ENCODE measurements around the gene COL23A1. TPM values are rescaled to one million over a fixed set of nuclear protein-coding genes. Genes with fewer than 3 reads are reported as not detected.
A peak's percentile ranks its signal among the peaks of the same experiment; 100 is the strongest.

COL23A1 gene
- total RNA-seq, 1 experiment from 2014 or later, result 15.0 TPM

DNA sequence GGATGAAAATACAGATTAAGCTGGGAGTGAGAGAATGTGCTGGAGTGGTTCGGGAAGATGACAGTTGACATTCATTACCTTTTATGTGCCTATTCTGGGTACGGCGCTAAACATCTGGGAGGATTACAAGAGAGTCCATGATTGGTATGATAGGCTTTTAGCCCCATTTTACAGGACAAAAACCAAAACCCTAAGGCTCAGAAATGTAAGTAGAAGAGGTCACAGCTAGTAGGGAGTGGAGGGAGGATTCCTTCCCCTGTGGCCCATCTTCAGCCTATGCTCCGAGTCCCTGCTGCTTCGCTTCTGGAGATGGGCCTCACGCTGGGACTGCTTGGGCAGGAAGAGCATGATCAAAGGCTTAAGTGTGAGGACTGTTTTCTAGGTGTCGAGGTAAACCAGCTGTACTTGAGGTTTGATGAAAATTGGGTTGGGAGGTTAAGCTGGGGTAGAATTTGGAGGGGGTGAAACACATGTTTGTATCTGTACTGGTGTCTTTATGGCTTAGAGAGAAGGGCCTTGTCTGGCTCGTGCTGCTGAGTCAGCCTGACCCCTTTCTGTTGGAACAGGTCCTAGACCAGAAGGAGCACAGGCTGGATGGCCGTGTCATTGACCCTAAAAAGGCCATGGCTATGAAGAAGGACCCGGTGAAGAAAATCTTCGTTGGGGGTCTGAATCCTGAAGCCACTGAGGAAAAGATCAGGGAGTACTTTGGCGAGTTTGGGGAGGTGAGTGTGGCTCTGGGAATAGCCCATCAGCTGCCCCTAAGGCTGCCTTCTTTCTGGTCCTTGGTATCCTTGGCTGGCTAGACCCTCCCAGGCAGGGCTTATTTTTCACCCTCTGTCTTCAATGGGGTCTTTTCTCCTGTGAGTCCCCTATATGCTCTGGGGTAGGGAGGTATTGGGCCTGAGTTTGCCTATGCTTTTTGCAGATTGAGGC, 383.8 kb downstream of the COL23A1 start (continued):
- TF ChIP-seq ZSCAN18 (CRISPR knock-in tag; IDR thresholded peaks at IDR 0.05) (no peak), TEAD1 (CRISPR knock-in tag; IDR thresholded peaks at IDR 0.05) (no peak), ATF2 (CRISPR knock-in tag; IDR thresholded peaks at IDR 0.05; ENCODE audit: borderline replicate concordance, low read depth) (no peak), SOX15 (CRISPR knock-in tag; IDR thresholded peaks at IDR 0.05) (no peak)
- TF ChIP-seq, protein P1, sequence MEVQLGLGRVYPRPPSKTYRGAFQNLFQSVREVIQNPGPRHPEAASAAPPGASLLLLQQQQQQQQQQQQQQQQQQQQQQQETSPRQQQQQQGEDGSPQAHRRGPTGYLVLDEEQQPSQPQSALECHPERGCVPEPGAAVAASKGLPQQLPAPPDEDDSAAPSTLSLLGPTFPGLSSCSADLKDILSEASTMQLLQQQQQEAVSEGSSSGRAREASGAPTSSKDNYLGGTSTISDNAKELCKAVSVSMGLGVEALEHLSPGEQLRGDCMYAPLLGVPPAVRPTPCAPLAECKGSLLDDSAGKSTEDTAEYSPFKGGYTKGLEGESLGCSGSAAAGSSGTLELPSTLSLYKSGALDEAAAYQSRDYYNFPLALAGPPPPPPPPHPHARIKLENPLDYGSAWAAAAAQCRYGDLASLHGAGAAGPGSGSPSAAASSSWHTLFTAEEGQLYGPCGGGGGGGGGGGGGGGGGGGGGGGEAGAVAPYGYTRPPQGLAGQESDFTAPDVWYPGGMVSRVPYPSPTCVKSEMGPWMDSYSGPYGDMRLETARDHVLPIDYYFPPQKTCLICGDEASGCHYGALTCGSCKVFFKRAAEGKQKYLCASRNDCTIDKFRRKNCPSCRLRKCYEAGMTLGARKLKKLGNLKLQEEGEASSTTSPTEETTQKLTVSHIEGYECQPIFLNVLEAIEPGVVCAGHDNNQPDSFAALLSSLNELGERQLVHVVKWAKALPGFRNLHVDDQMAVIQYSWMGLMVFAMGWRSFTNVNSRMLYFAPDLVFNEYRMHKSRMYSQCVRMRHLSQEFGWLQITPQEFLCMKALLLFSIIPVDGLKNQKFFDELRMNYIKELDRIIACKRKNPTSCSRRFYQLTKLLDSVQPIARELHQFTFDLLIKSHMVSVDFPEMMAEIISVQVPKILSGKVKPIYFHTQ (CRISPR knock-in tag; IDR thresholded peaks at IDR 0.05), result no peak
- TF ChIP-seq, protein P2, sequence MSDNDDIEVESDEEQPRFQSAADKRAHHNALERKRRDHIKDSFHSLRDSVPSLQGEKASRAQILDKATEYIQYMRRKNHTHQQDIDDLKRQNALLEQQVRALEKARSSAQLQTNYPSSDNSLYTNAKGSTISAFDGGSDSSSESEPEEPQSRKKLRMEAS (CRISPR knock-in tag; IDR thresholded peaks at IDR 0.05), result no peak

DNA sequence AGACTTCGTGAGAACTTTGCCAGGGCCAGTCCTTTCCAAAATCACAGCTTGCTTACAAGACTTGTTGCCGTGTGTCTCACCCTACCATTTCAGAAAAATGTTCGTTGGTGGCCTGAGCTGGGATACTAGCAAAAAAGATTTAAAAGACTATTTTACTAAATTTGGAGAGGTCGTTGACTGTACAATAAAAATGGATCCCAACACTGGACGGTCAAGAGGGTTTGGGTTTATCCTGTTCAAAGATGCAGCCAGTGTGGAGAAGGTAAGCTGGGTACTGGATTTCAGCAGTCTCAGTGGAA, 384.5 kb downstream of the COL23A1 start:
- DNase-seq (ENCODE audit: low spot score), result no peak
- CTCF ChIA-PET, result interaction anchor here (1.6 kb wide), 1 partner anchor 129 kb away, joined by 4 read pairs; no protein-coding TSS in a partner anchor
- peaks cover 57% of the 10 kb centered on the region for H3K36me3 Mint-ChIP-seq
- peaks cover 21% of the 10 kb centered on the region for H3K4me1 Mint-ChIP-seq
- ATAC-seq, result no peak
- no peaks in the 10 kb centered on the region for H3K9me3 Mint-ChIP-seq
- peaks cover 7% of the 10 kb centered on the region; the same call in 1 of the 2 replicates for H3K27me3 Mint-ChIP-seq (ENCODE audit: low read depth)
- H3K27ac Mint-ChIP-seq, result peak overlapping the region; percentile 78
- POLR2A ChIA-PET, result no interaction called here
- H3K4me3 Mint-ChIP-seq, result peak overlapping the region; percentile 80
- no peak for TF ChIP-seq ESRRA (CRISPR knock-in tag; IDR thresholded peaks at IDR 0.05; ENCODE audit: borderline replicate concordance)
- TF ChIP-seq RORB (CRISPR knock-in tag; IDR thresholded peaks at IDR 0.05), result no peak
- no peak for TF ChIP-seq NR3C1 (CRISPR knock-in tag; conservative IDR thresholded peaks at IDR 0.05; ENCODE audit: low read depth)
- TF ChIP-seq EMX1 (CRISPR knock-in tag; IDR thresholded peaks at IDR 0.05), result no peak
- TF ChIP-seq, protein P3, sequence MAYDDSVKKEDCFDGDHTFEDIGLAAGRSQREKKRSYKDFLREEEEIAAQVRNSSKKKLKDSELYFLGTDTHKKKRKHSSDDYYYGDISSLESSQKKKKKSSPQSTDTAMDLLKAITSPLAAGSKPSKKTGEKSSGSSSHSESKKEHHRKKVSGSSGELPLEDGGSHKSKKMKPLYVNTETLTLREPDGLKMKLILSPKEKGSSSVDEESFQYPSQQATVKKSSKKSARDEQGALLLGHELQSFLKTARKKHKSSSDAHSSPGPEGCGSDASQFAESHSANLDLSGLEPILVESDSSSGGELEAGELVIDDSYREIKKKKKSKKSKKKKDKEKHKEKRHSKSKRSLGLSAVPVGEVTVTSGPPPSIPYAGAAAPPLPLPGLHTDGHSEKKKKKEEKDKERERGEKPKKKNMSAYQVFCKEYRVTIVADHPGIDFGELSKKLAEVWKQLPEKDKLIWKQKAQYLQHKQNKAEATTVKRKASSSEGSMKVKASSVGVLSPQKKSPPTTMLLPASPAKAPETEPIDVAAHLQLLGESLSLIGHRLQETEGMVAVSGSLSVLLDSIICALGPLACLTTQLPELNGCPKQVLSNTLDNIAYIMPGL (CRISPR knock-in tag; IDR thresholded peaks at IDR 0.05), result no peak
- TF ChIP-seq ZNF416 (CRISPR knock-in tag; IDR thresholded peaks at IDR 0.05), result no peak
- TF ChIP-seq, protein P4, sequence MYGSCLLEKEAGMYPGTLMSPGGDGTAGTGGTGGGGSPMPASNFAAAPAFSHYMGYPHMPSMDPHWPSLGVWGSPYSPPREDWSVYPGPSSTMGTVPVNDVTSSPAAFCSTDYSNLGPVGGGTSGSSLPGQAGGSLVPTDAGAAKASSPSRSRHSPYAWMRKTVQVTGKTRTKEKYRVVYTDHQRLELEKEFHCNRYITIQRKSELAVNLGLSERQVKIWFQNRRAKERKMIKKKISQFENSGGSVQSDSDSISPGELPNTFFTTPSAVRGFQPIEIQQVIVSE (CRISPR knock-in tag; IDR thresholded peaks at IDR 0.05; ENCODE audit: borderline replicate concordance), result no peak
- TF ChIP-seq OVOL2 (CRISPR knock-in tag; IDR thresholded peaks at IDR 0.05; ENCODE audit: borderline replicate concordance), result no peak
- no peak for TF ChIP-seq JAZF1 (CRISPR knock-in tag; IDR thresholded peaks at IDR 0.05)
- no peak for TF ChIP-seq IRF2 (CRISPR knock-in tag; IDR thresholded peaks at IDR 0.05; ENCODE audit: borderline replicate concordance, low read depth)
- no peak for TF ChIP-seq IRF1 (CRISPR knock-in tag; IDR thresholded peaks at IDR 0.05)
- TF ChIP-seq FOXK1 (CRISPR knock-in tag; IDR thresholded peaks at IDR 0.05), result no peak
- no peak for TF ChIP-seq TEAD1 (CRISPR knock-in tag; IDR thresholded peaks at IDR 0.05)
- TF ChIP-seq, protein P5, sequence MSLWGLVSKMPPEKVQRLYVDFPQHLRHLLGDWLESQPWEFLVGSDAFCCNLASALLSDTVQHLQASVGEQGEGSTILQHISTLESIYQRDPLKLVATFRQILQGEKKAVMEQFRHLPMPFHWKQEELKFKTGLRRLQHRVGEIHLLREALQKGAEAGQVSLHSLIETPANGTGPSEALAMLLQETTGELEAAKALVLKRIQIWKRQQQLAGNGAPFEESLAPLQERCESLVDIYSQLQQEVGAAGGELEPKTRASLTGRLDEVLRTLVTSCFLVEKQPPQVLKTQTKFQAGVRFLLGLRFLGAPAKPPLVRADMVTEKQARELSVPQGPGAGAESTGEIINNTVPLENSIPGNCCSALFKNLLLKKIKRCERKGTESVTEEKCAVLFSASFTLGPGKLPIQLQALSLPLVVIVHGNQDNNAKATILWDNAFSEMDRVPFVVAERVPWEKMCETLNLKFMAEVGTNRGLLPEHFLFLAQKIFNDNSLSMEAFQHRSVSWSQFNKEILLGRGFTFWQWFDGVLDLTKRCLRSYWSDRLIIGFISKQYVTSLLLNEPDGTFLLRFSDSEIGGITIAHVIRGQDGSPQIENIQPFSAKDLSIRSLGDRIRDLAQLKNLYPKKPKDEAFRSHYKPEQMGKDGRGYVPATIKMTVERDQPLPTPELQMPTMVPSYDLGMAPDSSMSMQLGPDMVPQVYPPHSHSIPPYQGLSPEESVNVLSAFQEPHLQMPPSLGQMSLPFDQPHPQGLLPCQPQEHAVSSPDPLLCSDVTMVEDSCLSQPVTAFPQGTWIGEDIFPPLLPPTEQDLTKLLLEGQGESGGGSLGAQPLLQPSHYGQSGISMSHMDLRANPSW (CRISPR knock-in tag; conservative IDR thresholded peaks at IDR 0.05; ENCODE audit: low read depth), result no peak
- TF ChIP-seq TP53 (CRISPR knock-in tag; IDR thresholded peaks at IDR 0.05), result no peak
- no peak for TF ChIP-seq GABPB1 (CRISPR knock-in tag; IDR thresholded peaks at IDR 0.05)
- no peak for TF ChIP-seq E2F1 (CRISPR knock-in tag; IDR thresholded peaks at IDR 0.05)
